ENCODE results near the gene GGA3.
"Not testable (repeated sequence)": the region's sequence is repeated elsewhere in the genome, so short reads cannot be mapped to it uniquely, and the experiment has no call there.

The GGA3 gene

DNA sequence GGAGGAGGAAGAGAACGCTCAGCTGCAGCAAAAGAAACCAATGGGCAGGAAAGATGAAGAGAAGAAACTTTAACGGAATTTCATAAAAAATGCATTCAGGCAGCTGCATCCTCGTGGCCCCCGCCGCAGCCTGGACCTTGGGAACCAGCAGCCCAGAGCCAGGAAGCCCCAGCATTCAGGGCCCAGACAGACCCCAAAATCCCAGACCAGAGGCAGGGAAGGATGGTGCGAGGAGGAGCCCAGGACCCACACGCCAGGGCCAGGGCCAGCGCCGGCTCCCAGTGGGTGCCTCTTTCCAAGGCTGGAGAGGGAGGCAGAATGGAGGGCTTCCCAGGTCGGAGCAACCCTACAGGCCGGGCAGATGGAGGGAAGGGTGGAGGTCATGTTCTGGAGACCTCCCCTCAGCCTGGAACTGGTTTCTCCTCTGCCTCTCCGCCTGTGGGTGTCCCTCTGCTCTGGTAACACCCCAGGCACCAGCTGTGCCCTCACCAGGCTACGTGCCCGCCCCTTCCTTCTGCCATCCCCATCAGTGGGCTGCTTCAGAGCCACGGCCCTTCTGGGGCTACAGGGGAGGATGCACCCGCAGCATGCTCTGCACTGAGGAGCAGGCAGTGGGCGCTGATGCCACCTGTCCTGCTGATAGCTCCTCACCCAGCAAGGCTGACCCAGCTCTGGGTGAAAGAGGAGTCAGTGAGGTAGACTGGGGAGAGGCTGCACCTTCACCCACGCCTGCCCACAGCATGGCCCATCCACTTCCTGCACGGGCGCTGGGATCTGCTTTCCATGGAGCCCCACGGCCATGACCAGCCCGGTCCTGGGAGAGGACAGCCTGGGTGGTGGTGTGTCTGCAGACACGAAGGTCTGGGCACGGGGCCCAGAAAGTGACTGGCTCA is 10.8 kb upstream of the GGA3 start:
- no peak for DNase-seq

DNA sequence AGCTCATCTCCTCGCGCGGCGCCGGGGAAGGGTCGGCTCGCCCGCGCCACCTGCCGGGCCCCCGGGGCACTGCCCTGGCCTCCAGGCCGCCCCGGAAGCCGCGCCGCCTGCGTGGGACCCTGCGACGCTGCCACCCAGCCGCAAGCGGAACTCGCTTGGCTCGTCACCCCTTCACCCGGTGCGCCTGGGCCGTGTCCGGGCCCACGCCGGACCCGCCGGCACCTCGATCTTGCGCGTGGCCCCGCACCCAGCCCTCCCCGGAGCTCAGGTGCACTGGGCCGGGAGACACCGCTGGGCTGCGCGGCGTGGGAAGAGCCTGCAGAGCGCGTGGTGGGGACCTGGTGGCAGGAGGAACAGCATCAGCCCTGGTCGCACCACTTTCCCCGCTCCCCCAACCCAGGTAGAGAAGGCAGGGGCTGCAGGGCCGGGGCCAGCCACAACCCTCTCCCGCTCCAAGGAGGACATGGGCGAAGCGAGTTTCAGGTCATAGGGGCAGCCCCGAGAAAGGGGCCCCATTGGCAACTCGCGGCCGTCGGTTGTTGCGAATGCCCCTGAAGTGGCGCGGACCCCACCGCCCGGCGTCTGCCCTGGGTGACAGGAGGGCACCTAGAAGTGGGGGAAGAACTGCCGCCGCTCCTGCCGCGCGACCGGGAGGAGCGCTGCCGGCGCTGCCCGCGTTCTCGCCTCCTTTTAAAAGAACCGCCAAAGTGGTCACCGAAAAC is 10.0 kb upstream of the GGA3 start:
- no peak for DNase-seq

DNA sequence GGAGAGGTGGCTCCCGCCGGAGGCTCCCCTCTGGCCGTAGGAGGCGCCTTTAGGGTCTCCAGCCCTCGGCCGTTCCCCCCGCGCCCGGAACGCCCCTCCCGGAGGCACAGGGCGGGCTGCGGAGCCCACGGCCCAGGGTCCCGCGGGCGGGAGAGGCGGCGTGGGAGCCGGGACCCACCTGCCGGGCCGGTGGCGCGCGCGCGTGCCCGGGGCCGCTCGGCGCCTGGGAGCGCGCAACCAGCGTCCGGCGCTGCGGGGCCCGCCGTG is 9.5 kb upstream of the GGA3 start, which contains the start of gene MIF4GD:
TSS of gene MIF4GD (minus strand) at position 266 of the 267 bp plus-strand sequence. CDS start 1,036 bp downstream, outside the sequence.
- DNase-seq, result peak; percentile 63

DNA sequence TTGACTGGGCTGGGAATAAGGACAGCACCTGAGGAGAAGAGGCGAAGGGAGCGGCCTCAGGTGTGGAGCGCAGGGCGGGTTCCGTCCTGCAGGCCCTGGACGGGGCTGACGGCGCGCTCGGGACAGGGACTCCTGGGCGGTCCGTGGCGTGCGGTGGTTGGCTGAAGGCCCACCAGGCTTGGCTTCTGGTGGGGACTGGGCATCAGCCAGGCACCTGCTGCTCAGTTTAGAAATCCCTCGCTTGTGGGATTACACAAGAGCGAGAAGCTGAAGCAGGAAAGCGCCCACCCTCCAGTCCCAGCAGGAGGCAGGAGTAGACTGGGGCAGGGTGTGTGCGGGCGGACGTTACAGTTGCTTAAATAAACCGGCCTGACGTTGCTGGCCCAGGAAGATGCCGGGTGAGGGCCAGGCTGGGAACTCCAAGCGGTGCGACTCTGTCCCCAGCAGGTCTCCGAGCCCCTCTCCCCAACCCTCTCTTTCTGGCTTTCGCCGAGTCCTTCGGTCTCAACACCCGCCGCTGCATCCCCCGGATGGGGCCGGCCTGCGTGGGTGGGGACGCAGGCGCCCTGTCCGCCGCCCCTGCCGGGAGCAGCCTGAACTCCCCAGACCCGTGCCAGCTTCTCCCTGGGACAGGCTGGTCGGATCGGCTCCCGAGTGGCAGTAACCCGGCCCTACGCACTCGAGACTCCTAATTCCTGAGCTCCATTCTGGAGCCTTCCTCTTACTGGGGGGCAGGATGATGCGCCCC is 9.0 kb upstream of the GGA3 start:
- DNase-seq, result no peak

DNA sequence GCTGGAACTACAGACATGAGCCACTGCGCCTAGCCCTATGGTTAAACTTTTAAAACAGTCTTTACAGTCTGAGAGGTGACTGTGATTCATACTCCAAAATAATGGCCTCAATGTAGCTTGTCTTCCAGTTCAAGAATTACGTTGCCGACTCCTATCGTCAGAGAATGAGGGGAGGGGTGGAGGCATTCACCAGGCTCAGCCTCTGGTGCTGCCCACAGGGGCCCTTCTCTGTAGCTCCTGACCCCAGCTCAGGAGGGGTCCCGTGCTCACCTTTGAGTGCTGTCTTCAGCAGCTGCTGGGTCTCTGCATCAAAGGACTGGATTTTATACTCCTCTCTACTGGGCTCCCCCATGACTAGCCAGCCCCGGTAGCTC is 8.4 kb upstream of the GGA3 start:
- DNase-seq, result no peak

DNA sequence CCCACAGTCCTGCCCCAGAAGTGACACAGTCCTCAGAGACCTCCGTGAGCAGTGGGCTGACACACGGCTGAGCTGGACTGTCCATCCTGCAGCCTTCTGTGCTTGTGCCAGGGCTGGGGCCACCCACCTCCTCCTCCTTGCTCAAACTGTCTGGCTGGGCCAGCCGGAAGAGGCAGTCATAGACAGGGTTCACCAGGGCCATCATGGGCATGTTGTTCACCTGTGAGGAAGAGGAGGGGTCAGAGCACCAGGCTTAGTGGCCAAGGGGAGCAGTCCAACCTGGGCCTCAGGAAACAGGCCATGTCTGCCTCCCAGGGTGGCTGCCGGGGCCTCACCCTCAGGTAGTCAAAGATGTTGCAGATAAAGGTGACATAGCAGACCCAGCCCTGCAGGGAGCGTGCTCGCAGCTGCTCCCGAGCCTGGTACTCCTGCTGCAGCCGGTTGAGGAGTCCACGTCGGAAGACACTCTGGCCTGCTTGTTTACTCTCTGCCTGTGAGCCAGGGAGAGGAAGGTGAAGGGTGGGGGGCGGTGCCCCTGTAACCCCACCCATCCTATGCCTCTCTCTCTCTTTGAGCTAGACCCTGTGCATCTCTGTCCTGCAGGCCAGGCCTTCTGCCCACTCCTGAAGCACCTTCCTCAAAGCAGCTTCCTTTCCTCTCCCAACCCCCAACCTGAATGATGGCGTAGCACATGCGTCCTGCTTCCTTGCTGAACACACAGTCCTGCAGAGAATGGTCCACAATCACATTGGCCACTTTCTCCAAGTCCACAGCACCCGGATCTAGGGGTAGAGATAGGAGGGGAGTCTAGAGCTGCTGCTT is 6.2 kb upstream of the GGA3 start:
- DNase-seq, result no peak

DNA sequence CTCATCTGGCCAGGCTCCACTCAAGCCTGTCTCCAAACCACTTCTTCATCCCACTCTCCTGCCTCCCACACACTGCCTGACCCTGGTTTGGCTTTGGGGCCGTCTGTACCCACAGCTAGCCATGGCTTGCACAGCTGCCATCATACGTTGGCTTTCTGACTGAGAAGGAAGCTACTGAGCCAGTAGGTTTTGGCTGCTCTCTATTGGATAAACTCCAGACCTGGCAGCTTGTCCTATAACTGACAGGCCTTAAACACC is 5.7 kb upstream of the GGA3 start:
- no peak for DNase-seq

DNA sequence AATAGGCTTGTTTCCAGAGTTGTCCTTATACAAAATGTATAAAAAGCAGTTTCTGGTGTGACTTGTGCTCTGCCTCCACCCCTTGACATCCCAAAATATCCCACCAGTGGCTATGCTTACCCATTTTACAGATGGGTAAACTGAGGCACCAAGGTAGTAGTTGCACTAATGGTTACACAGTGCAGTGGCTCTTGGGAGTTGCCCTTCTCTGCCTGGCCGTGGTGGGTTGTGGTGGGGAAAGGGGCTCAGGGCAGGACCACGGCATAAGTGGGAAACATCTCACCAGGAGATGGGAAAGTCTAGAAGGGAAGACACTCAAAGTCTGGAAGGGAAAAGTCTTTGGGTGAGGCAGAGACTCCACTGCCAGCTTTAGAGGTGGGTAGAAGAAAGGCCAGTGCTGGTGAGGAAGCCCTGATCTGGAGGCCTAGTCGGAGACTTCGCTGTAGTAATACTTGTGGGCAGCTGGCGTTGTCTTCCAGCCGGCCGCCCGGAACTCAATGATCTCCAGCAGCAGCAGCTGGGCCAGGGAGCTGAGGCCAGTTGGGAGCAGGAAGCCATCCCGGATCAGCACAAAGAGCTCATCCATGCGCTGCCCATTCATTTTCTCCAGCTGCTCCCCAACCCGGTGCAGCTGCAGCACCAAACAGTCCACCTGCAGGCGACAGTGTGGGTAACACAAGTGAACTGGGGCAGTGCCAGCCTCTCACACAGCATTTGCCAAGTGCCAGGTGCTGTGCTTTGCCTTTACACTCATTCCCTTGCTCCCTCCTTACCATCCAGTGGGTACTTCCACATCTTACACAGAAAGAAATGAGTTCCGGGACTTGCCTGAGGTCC is 5.1 kb upstream of the GGA3 start:
- DNase-seq, result no peak

DNA sequence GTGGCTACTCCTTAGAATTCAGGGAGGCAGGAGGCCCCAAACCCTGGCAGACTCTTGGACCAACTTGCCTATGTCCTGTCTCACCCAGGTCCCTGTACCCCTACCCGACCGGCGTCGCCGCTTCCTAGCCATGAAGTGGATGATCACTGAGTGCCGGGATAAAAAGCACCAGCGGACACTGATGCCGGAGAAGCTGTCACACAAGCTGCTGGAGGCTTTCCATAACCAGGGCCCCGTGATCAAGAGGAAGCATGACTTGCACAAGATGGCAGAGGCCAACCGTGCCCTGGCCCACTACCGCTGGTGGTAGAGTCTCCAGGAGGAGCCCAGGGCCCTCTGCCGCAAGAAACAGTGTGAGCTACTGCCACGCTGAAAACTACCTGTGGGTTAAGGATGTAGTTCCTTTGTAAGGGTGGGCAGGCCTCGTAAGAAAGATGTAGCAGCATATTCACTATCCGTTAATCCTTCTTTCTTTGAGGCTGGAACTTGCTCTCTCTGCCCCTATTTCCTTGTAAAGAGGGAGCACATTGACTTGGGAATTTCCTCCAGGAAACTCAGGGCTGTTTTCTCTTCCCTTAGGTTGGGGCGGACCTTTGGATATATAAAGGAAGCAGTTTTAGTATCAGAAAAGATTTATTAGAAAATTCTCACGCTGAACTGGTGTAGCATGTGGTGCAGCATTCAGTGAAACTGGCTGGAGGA is 4.4 kb upstream of the GGA3 start:
- no peak for DNase-seq

DNA sequence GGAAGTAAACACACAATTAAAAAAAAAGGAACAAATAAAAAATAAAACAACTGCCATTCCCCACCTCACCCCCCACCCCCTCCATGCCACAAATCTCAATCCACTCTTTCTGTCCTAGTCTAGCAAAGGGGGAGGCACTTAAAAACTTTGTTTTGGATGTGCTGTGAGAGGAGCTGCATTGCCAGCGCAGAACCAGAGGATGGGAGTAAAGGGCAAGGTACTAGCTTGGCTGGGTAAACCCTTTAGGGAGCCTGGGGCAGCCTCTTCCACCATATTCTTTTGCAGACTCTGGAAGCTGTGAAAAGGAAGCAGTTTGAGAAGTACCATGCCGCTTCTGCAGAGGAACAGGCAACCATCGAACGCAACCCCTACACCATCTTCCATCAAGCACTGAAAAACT is 1.6 kb upstream of the GGA3 start:
- no peak for DNase-seq

DNA sequence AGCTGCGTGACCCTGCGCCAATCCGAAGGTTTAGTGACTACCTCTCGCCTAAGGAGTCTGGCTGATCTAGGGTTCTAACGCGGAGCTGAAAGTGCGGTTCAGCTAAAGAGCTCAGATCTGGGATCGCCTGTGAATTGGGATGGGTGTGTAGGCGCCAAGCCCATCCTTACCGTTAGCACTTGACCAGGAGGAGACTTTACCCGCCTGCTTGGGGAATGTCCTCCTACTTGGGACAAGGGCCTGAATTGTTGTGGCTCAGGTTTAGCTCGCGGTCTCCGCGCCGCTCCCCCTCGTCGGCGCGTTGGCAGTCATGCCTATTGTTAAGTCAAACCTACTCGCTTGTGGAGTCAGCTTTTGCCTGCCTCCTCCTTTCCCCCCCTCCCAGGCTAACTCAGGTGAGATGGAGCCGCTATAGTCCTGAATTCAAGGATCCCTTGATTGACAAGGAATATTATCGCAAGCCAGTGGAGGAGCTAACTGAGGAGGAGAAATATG is 753 bp upstream of the GGA3 start:
- no peak for DNase-seq

DNA sequence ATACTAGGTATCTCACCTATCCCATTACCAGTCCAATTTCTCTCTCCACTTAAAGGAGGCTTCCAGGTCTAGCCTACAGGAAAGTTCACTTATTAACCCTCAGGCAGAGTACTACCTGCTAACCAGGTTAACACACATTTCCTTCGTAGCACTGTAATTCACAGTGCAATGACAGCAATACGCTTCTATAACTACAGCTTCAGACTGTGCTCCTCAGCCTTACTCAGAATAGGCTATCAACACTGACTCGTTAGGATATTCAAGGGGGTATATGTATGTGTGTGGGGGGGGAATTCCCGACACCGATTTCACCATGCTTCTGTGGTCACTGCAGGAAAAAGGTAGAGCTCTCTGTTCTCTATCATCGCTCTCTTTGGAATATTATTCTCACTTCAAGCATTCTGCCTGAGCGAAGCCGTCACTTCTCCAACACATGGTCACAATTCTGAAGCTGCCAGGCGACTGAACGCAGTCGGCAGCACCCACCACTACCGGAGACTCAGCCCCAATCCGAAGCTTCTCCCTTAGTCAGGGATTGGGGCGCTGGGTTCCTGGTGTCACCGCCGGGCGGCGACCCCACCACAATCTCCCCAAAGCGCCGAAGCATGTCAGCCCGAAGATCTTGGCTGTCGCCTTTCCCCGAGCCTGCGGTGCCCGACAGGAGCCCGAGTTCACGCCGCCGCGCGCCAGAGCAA is 618 bp downstream of the GGA3 start:
- no peak for DNase-seq

DNA sequence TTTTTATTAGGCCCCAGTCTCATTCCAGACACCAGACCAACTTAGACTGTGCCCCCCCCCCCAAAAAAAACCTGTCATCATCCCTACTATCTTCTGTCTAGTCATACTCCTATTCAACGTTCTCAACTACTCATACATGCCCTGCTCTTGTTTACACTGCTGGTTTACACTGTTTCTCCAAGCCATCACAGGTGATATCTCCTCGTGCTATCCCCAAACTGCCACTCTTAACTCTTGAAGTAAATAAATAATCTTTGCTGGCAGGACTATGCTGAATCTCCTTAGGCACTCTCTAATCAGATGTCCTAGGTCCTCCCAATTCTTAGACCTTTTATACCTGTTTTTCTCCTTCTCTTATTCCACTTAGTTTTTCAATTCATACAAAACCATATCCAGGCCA is 4.2 kb downstream of the GGA3 start:
- DNase-seq, result not testable (repeated sequence)

DNA sequence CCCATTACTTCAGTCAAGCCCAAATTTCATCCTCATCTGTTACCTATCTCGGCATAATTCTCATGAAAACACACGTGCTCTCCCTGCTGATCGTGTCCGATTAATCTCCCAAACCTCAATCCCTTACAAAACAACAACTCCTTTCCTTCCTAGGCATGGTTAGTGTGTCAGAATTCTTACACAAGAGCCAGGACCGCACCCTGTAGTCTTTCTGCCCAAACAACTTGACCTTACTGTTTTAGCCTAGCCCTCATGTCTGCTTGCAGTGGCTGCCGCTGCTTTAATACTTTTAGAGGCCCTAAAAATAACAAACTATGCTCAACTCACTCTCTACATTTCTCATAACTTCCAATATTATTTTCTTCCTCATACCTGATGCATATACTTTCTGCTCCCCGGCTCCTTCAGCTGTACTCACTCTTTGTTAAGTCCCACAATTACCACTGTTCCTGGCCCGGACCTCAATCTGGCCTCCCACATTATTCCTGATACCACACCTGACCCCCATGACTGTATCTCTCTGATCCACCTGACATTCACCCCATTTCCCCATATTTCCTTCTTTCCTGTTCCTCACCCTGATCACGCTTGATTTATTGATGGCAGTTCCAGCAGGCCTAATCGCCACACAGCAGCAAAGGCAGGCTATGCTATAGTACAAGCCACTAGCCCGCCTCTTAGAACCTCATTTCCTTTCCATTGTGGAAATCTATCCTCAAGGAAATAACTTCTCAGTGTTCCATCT is 5.3 kb downstream of the GGA3 start:
- DNase-seq, result not testable (repeated sequence)

DNA sequence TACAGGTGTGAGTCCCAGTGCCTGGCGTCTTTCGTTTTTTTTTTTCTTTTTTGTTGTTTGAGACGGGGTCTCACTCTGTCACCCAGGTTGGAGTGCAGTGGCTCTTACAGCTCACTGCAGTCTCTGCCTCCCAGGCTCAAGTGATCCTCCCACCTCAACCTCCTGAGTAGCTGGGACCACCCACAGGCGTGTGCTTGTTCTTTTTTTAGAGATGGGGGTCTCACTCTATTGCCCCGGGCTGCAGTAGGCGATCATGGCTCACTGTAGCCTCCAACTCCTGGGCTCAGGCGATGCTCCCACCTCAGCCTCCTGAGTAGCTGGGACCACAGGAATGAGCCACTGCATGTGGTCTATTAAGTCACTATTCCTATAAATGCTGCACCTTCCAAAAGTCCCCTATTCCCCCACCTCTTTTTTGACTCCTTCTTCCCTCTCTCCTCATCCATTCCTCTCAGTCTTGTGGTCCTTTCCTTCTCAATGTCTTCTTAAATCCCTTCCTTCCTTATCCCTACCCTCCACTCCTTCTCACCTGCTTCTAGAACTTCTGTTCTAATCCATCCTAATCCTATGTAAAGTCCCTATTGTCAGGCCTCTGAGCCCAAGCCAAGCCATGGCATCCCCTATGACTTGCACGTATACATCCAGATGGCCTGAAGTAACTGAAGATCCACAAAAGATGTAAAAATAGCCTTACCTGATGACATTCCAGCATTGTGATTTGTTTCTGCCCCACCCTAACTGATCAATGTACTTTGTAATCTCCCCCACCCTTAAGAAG is 9.2 kb downstream of the GGA3 start:
- no peak for DNase-seq

DNA sequence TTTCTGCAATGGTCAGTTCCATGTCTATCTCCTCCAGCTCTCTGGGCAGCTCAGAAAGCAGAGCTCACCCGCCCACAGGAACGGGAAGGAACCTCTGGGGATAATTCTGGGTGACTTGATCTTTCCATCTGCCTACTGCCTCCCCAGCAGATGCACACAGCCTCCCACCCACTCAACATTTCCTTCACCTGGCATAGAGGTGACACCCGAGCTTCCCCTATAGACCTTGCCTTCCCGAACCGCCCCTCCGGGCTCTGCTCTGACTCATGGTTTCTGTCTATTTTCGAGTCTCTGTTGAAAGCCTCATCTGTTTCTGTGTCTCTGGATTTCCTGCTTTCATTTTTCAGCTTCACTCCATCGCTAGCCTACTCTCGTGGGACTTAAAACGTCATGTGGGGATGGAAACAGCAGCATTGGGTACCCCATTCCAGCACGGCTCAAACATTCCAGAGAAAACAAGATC is 11.4 kb downstream of the GGA3 start:
- no peak for DNase-seq

DNA sequence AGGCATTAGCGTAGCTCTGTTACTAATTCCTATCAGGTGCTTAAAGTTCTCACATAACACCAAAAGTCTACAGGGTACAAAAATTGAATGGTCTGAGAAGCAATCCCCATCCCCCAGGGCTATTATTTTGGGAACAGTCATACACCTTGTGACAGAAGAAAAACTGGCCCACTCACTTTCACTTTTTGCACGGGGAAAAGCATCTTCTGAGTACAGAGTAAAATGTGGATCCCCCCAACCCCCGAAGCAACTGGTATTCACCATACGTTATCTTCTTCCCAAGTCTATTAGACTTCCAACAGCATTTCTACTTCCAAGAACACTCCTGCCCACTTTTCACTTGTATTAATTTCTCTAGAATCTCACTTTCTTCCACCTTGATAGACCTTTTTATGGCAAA is 11.8 kb downstream of the GGA3 start:
- no peak for DNase-seq

DNA sequence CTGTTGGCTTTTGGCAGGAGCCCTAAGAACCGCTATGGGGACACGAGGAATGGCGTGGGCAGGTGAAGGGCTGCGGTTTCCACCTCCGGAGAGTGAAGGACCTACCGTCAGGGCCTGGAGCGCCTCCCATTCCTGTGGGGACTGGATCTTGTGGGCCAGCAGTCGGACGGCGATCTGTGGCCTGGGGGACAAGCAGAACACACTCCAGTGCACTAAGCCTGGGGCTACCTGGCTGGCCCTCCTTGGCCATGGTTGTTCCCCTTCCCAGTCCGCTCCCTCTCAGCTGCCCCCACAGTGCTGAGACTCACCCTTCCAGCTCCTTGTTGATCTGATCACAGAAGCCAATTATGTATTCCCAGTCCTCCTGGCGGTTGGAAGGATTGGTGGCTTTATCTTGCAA is 15.0 kb downstream of the GGA3 start:
- DNase-seq, result no peak

DNA sequence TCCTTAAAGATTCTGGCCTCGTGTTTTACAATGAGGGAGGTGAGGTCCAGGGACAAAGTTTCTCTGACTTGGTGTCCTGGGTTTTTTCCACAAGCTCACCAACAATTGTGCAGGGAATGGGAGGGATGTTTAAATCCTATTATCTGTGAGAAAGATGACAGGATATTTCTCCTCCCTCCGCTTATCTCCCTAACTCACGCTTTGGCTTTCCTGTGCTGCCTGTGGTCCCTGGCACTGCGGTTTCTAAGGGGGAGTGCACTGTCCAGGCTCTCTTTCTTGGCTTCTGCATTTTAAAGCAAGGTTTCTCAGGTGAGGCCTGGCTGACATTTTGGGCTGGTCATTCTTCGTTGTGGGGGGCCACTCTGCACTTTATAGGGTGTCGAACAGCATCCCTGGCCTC is 16.4 kb downstream of the GGA3 start:
- no peak for DNase-seq
